Osteoblast (primary cell): Measurements from ENCODE around the gene USF3. TPM values are rescaled to one million over a fixed set of nuclear protein-coding genes. Genes with fewer than 3 reads are reported as not detected.

Source experiments
- DNase-seq: peaks from one replicate; pipeline ENCODE4 v3.0.0; 2011; ENCODE audit warnings: low spot score, mixed read lengths; ENCODE audit not compliant: insufficient read length; ENCODE audit errors: missing footprints
- H2AFZ ChIP-seq: 2 replicates; pipeline ENCODE4 v1.6.0; 2011; ENCODE audit warnings: mild to moderate bottlenecking, low read length
- H3K27ac ChIP-seq: 2 replicates; pipeline ENCODE4 v1.5.1; 2011; ENCODE audit warnings: mild to moderate bottlenecking, low read depth, low read length, moderate library complexity
- H3K27me3 ChIP-seq: 2 replicates; pipeline ENCODE4 v1.6.0; 2012; ENCODE audit warnings: mild to moderate bottlenecking, control low read depth, inconsistent platforms, low read length, moderate library complexity; ENCODE audit not compliant: insufficient read depth
- H3K36me3 ChIP-seq: 2 replicates; pipeline ENCODE4 v1.5.1; 2011; ENCODE audit warnings: mild to moderate bottlenecking, low read length, control low read depth, moderate library complexity; ENCODE audit not compliant: insufficient read depth
- H3K4me1 ChIP-seq: 2 replicates; pipeline ENCODE4 v1.5.1; 2011; ENCODE audit warnings: mild to moderate bottlenecking, low read length, control low read depth, moderate library complexity; ENCODE audit not compliant: insufficient read depth
- H3K4me2 ChIP-seq: 2 replicates; pipeline ENCODE4 v1.6.0; 2011; ENCODE audit warnings: mild to moderate bottlenecking, low read length; ENCODE audit not compliant: insufficient read depth
- H3K4me3 ChIP-seq: fragments of 200-600 bp; sonication (generic); 3 replicates; pipeline ENCODE4 v1.5.1; 2012; ENCODE audit warnings: mild to moderate bottlenecking, low read length, inconsistent platforms; ENCODE audit not compliant: insufficient read depth
- H3K79me2 ChIP-seq: 2 replicates; pipeline ENCODE4 v1.6.0; 2012; ENCODE audit warnings: mild to moderate bottlenecking, low read length, control low read depth, inconsistent platforms; ENCODE audit not compliant: insufficient read depth
- H3K9me3 ChIP-seq: 2 replicates; pipeline ENCODE4 v1.5.1; 2011; ENCODE audit warnings: low read depth, low read length, control low read depth
- H4K20me1 ChIP-seq: 2 replicates; pipeline ENCODE4 v1.6.0; 2012; ENCODE audit warnings: mild to moderate bottlenecking, low read length, control low read depth; ENCODE audit not compliant: insufficient read depth
- total RNA-seq: library from RNA; depleted of rRNA; stranded (reverse); fragments of >200 nt; gene quantifications from 2 replicates; pipeline ENCODE4 v1.2.3, GENCODE V29; 2012
- TF ChIP-seq, protein P1 (sequence below): IDR thresholded peaks from 2 replicates; pipeline ENCODE4 v1.5.1; 2011; ENCODE audit warnings: mild to moderate bottlenecking, low read depth, low read length, moderate library complexity; ENCODE audit errors: extremely low read depth

USF3 gene
- total RNA-seq, 1 donor = 10.5 TPM

- Histone ChIP-seq H3K4me3 (no peak overlapping the region), H3K27me3 (peaks cover 3% of the 10 kb centered on the region), H3K79me2 (no peaks in the 10 kb centered on the region), H3K27ac (no peak overlapping the region), H3K9me3 (no peaks in the 10 kb centered on the region), H2AFZ (no peak overlapping the region), H4K20me1 (no peaks in the 10 kb centered on the region), H3K4me1 (no peaks in the 10 kb centered on the region), H3K36me3 (no peaks in the 10 kb centered on the region), H3K4me2 (no peak overlapping the region)
- TF ChIP-seq, protein P1, sequence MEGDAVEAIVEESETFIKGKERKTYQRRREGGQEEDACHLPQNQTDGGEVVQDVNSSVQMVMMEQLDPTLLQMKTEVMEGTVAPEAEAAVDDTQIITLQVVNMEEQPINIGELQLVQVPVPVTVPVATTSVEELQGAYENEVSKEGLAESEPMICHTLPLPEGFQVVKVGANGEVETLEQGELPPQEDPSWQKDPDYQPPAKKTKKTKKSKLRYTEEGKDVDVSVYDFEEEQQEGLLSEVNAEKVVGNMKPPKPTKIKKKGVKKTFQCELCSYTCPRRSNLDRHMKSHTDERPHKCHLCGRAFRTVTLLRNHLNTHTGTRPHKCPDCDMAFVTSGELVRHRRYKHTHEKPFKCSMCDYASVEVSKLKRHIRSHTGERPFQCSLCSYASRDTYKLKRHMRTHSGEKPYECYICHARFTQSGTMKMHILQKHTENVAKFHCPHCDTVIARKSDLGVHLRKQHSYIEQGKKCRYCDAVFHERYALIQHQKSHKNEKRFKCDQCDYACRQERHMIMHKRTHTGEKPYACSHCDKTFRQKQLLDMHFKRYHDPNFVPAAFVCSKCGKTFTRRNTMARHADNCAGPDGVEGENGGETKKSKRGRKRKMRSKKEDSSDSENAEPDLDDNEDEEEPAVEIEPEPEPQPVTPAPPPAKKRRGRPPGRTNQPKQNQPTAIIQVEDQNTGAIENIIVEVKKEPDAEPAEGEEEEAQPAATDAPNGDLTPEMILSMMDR = no peak
- DNase-seq = no peak
Measured at GRCh38 chr3:113607219-113607596, 89.2 kb downstream of the USF3 start.

DNA sequence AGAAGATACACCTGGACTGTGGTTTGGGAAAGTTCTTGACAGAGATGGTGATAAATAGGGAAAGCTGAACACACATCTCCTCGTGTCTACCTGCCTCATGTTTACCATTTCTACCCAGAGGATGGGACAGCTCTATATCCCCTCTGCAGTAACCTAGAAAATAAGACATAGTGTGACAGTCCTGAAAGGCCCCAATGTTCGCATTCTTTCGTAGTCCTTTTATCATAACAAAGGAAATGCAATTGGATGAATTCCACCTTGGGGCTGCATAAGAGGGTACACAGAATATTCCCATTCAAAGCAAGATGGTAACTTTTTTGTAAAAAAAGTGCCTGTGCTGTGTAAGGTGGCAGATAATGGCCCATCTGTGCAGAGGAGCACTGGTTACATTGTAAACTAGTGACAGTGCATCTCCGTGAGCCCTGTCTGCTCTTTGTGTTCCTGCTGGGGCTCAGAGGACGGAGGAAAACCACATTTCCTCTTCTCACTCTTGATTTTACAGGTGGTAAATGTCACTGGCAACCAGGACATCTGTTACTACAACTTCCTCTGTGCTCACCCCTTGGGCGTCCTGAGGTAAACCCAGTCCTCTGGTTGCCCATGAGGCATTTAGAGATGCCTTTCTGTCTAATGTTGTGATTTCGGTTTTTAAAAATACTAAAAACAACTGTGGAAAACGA is 89.8 kb downstream of the USF3 start:
- TF ChIP-seq, protein P1 = no peak
- peaks cover 3% of the 10 kb centered on the region for H3K27me3 ChIP-seq
- H2AFZ ChIP-seq = no peak overlapping the region
- no peaks in the 10 kb centered on the region for H3K79me2 ChIP-seq
- H4K20me1 ChIP-seq = no peaks in the 10 kb centered on the region
- H3K36me3 ChIP-seq = no peaks in the 10 kb centered on the region
- no peak overlapping the region for H3K4me3 ChIP-seq
- H3K4me1 ChIP-seq = no peaks in the 10 kb centered on the region
- H3K4me2 ChIP-seq = no peak overlapping the region
- no peak for DNase-seq
- H3K9me3 ChIP-seq = no peaks in the 10 kb centered on the region
- no peak overlapping the region for H3K27ac ChIP-seq

- Histone ChIP-seq H3K27ac (no peak overlapping the region), H2AFZ (no peak overlapping the region), H3K36me3 (no peaks in the 10 kb centered on the region), H3K27me3 (peaks cover 7% of the 10 kb centered on the region), H3K4me1 (no peaks in the 10 kb centered on the region), H3K79me2 (no peaks in the 10 kb centered on the region), H4K20me1 (no peaks in the 10 kb centered on the region), H3K9me3 (no peaks in the 10 kb centered on the region), H3K4me3 (no peak overlapping the region), H3K4me2 (no peak overlapping the region)
- no peak for DNase-seq
- TF ChIP-seq, protein P1 = no peak
Measured at GRCh38 chr3:113602836-113603235, 93.6 kb downstream of the USF3 start.

DNA sequence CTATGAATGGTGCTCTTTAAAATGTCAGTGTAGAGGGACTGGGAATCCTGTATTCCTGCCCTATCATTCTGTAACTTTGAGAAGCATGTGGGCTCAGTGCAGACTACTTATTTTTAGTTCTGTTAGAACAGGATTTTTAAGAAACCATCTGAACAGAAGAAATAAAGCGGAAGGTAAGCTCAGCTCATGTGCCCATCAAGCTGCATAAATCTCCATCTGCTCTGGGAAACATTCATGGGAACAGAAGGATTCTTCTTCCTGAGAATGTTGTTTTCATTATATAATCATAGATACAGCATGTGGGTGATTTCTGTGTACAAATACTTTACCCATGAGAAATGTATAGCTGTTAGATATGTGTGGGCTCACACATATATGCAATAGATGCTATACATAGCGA is 94.2 kb downstream of the USF3 start:
- H3K4me1 ChIP-seq = no peaks in the 10 kb centered on the region
- no peak overlapping the region for H2AFZ ChIP-seq
- H3K27me3 ChIP-seq = peaks cover 7% of the 10 kb centered on the region
- no peaks in the 10 kb centered on the region for H3K36me3 ChIP-seq
- H3K79me2 ChIP-seq = no peaks in the 10 kb centered on the region
- H3K9me3 ChIP-seq = no peaks in the 10 kb centered on the region
- H3K4me2 ChIP-seq = no peak overlapping the region
- TF ChIP-seq, protein P1 = no peak
- no peak for DNase-seq
- H3K4me3 ChIP-seq = no peak overlapping the region
- H4K20me1 ChIP-seq = no peaks in the 10 kb centered on the region
- H3K27ac ChIP-seq = no peak overlapping the region
